ENCODE measurements around the gene RASGRP3.

RASGRP3 gene

DNA sequence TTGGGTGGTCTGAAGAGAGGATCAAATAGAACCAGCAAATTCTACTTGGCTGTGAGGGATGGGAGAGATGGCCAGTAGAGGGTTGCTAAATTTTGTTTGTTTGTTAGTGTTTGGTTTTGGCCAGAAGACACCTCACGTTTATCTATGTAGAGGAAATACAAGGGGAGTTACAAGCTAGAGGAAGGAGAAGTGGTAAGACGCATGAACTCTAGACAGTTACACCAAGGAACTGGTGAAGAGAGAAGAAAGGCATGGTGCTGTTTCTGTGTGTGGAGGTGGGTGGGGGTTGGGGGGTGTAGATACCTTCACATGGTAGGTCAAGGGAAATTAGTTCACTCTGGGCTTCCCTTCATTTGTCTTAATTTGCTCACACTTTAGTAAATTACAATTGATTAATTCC is 25.6 kb downstream of the RASGRP3 start:
- DNase-seq (ENCODE audit: extremely low read depth, low read depth) = no peak
- no peak for TF ChIP-seq CTCF (IDR thresholded peaks at IDR 0.05; ENCODE audit: low read depth, low read length)

DNA sequence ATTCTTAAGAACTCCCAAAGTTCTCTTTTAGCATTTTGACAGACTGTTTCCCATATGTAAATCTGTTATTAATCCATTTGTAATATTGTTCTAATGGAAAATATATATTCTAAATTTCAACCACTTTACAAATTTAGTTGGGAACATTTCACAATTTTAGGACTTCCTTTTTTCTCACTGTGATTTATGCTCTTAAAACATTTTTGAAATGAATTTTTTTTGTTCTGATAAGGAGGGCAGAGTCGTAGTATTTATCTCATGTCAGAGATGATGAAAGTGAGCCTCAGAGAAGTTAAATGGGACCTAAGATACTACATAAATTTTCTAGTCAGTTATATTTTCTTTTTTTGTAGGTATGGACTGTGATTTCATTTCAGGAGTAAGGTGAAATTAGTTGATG is 26.6 kb downstream of the RASGRP3 start:
- TF ChIP-seq CTCF (IDR thresholded peaks at IDR 0.05; ENCODE audit: low read depth, low read length) = no peak
- DNase-seq (ENCODE audit: extremely low read depth, low read depth) = no peak

- TF ChIP-seq CTCF (IDR thresholded peaks at IDR 0.05; ENCODE audit: low read depth, low read length) = no peak
- DNase-seq (ENCODE audit: extremely low read depth, low read depth) = no peak
Measured at GRCh38 chr2:33505966-33506365, 29.5 kb downstream of the RASGRP3 start.

DNA sequence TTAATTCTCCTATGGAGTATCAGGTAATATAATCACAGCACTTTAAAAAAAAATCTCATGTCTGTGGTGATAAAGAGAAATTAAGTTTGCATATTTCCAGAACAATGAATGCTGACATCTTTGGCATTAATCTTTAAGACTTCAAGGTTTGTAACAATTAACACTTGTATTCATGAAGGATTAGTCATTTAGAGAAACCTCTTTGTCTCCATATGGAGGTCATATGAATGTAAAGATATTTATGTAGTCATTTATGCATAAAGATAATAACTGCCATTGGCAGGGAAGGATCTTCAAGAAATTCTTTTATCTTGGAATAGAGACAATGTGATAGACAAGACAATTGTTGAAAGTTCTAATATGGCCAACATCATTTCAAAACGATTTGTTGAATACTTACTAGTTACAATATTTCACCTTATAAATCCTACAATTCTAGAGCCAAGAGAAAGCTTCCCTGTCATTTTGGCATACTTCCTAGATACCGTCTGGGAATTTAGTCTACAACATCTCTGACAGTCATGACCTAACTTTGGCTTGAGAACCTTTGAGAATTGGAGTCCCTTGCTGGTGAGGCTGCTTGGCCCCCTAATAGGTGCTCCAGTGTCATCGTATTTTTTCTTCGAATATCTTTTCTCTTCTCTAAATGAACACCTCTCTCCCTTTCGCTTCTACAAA is 33.6 kb downstream of the RASGRP3 start:
- no peak for TF ChIP-seq CTCF (IDR thresholded peaks at IDR 0.05; ENCODE audit: low read depth, low read length)
- DNase-seq (ENCODE audit: extremely low read depth, low read depth) = no peak

GRCh38 chr2:33510586-33510968 is 34.1 kb downstream of the RASGRP3 start:
- DNase-seq (ENCODE audit: extremely low read depth, low read depth) = no peak
- no peak for TF ChIP-seq CTCF (IDR thresholded peaks at IDR 0.05; ENCODE audit: low read depth, low read length)

GRCh38 chr2:33511141-33511540 is 34.7 kb downstream of the RASGRP3 start:
- no peak for TF ChIP-seq CTCF (IDR thresholded peaks at IDR 0.05; ENCODE audit: low read depth, low read length)
- DNase-seq (ENCODE audit: extremely low read depth, low read depth) = no peak

DNA sequence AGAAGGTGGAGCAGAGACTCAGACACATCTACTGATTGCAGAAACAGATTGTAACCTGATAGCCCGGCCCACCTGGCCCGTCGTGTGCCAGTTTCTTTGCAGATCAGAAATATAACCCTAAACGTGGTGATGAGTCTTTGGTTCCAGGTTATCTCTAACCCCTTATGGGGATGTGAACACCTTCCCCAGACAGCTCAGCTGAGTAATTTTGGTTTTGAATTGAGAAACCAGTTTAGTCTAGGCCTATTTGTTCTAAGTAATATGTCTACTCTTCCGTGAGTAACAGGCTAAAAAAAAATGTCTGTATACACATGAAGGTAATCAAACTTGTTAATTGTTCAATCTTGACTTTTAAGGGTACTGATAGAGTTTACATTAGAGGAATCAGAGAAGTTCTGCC is 35.7 kb downstream of the RASGRP3 start:
- DNase-seq (ENCODE audit: extremely low read depth, low read depth) = no peak
- TF ChIP-seq CTCF (IDR thresholded peaks at IDR 0.05; ENCODE audit: low read depth, low read length) = no peak
